GM18511 (cell line): Measurements from ENCODE around the gene SPOP.

Experiments
- ATAC-seq: cut with Tn5 transposase; IDR thresholded peaks from one replicate; pipeline ENCODE4 v1.9.1; 2021; ENCODE audit warnings: mild to moderate bottlenecking, moderate library complexity; ENCODE audit not compliant: unreplicated experiment

The SPOP gene

GRCh38 chr17:49588726-49589576, 88.9 kb downstream of the SPOP start:
- ATAC-seq = no peak

- ATAC-seq = no peak
Observed at GRCh38 chr17:49588312-49588711, 89.6 kb downstream of the SPOP start.

GRCh38 chr17:49587366-49588073, 90.4 kb downstream of the SPOP start:
- ATAC-seq = no peak

- no peak for ATAC-seq
Observed at GRCh38 chr17:49585422-49586027, 92.4 kb downstream of the SPOP start.

- no peak for ATAC-seq
Observed at GRCh38 chr17:49583889-49584288, 94.0 kb downstream of the SPOP start.

- no peak for ATAC-seq
Observed at GRCh38 chr17:49583226-49583625, 94.7 kb downstream of the SPOP start.

GRCh38 chr17:49582789-49583188, 95.1 kb downstream of the SPOP start:
- no peak for ATAC-seq

GRCh38 chr17:49582055-49582722, 95.7 kb downstream of the SPOP start:
- ATAC-seq = no peak

- ATAC-seq = no peak
Observed at GRCh38 chr17:49581648-49581998, 96.3 kb downstream of the SPOP start.

GRCh38 chr17:49580981-49581647, 96.8 kb downstream of the SPOP start:
- ATAC-seq = no peak

GRCh38 chr17:49580055-49580721, 97.7 kb downstream of the SPOP start:
- no peak for ATAC-seq

GRCh38 chr17:49579522-49579921, 98.4 kb downstream of the SPOP start:
- ATAC-seq = no peak

GRCh38 chr17:49578952-49579500, 98.9 kb downstream of the SPOP start:
- no peak for ATAC-seq

GRCh38 chr17:49578414-49578813, 99.5 kb downstream of the SPOP start:
- no peak for ATAC-seq

GRCh38 chr17:49577963-49578362, 99.9 kb downstream of the SPOP start:
- no peak for ATAC-seq

- ATAC-seq = no peak
Observed at GRCh38 chr17:49577650-49577934, 100.3 kb downstream of the SPOP start.

GRCh38 chr17:49576917-49577649, 100.8 kb downstream of the SPOP start:
- ATAC-seq = no peak

- no peak for ATAC-seq
Observed at GRCh38 chr17:49576088-49576916, 101.6 kb downstream of the SPOP start.

- ATAC-seq = no peak
Observed at GRCh38 chr17:49575679-49576087, 102.2 kb downstream of the SPOP start, which contains the start of gene NXPH3. TSS of gene NXPH3 (plus strand) at chr17:49575871. CDS start at chr17:49576220, 349 bp downstream.
